ENCODE results near the gene NCAM2.

NCAM2 gene

DNA sequence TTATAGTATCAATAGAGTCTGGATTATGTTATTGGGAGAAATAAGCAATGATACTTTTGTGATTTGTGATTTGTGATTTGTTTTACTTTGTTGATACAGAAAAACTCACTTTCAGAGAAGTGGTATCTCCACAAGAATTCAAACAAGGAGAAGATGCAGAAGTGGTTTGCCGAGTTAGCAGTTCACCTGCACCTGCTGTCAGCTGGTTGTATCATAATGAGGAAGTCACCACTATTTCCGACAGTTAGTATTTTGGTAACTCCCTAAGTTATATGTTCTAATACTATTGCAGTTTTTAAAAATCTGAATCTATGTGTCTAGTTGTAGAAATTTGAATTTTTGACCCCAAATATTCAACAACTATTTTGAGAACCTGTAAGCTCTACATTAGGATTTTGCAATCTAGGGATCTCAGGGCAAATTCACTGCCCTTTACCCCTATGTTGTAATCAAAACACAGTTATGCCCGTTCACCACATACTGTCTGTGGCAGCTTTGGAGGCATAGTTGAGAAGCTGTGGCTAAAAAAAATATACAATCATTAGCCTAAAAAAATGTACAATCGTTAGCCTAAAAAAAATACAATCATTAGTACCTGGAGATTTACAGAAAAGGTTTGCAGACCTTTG, 288.1 kb downstream of the NCAM2 start:
- ChIA-PET CTCF (no interaction called here), POLR2A (interaction anchor here (0.6 kb wide), 1 partner anchor 1337 kb away, joined by 4 read pairs; no protein-coding TSS in a partner anchor)
- WGBS (ENCODE audit: insufficient coverage) = 56% methylated on average over 1 of the region's 4 CpGs
- Histone ChIP-seq H3K4me1 (ENCODE audit: control extremely low read depth in 1 of 4, control insufficient read depth in 4 of 4, insufficient read depth in 4 of 4, low read length in 3 of 4) (no peaks in the 10 kb centered on the region), H3K27ac (ENCODE audit: insufficient read depth in 1 of 2, low read depth in 1 of 2, low read length in 2 of 2, poor library complexity in 1 of 2, severe bottlenecking in 2 of 2) (no peak overlapping the region), H3K9me3 (ENCODE audit: control extremely low read depth in 1 of 5, control insufficient read depth in 4 of 5, insufficient read depth in 2 of 5, low read depth in 1 of 5, low read length in 4 of 5) (no peaks in the 10 kb centered on the region), H3K4me3 (ENCODE audit: control insufficient read depth in 1 of 7, extremely low read depth in 1 of 7, insufficient read depth in 4 of 7, low read depth in 2 of 7, low read length in 6 of 7) (no peak overlapping the region), H3K36me3 (ENCODE audit: control insufficient read depth in 4 of 4, insufficient read depth in 4 of 4, low read length in 3 of 4) (no peaks in the 10 kb centered on the region), H3K27me3 (replicated peaks in 2 of 5; ENCODE audit: control insufficient read depth in 4 of 5, insufficient read depth in 5 of 5, low read length in 4 of 5) (no peaks in the 10 kb centered on the region)
- DNase-seq = peak in 2 of 3 donors; percentile 36 to 41

DNA sequence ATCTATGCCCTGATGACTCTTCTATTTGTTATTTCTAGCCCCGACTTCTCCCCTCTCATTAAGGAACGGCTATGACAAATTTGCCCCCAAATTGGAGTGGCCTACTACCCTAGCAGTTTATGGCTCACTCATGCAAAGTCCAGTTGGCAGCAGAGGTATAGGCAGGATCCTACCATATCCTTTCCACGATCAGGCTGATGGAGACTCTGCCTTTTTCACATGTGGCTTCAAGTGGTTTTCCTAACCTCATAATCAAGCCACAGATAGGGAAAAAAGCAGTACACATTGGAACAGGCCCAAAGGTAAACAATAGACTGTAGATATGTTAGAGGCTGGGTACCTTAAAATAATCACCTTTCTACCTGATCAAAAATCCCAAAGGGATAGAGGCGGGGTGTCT, 292.5 kb downstream of the NCAM2 start:
- ChIA-PET POLR2A (no interaction called here), CTCF (no interaction called here)
- 96% methylated on average over 2 of the region's 4 CpGs for WGBS (ENCODE audit: insufficient coverage)
- Histone ChIP-seq H3K27ac (ENCODE audit: insufficient read depth in 1 of 2, low read depth in 1 of 2, low read length in 2 of 2, poor library complexity in 1 of 2, severe bottlenecking in 2 of 2) (no peak overlapping the region), H3K9me3 (ENCODE audit: control extremely low read depth in 1 of 5, control insufficient read depth in 4 of 5, insufficient read depth in 2 of 5, low read depth in 1 of 5, low read length in 4 of 5) (no peaks in the 10 kb centered on the region), H3K36me3 (ENCODE audit: control insufficient read depth in 4 of 4, insufficient read depth in 4 of 4, low read length in 3 of 4) (no peaks in the 10 kb centered on the region), H3K4me1 (ENCODE audit: control extremely low read depth in 1 of 4, control insufficient read depth in 4 of 4, insufficient read depth in 4 of 4, low read length in 3 of 4) (no peaks in the 10 kb centered on the region), H3K27me3 (replicated peaks in 2 of 5; ENCODE audit: control insufficient read depth in 4 of 5, insufficient read depth in 5 of 5, low read length in 4 of 5) (no peaks in the 10 kb centered on the region), H3K4me3 (ENCODE audit: control insufficient read depth in 1 of 7, extremely low read depth in 1 of 7, insufficient read depth in 4 of 7, low read depth in 2 of 7, low read length in 6 of 7) (no peak overlapping the region)
- DNase-seq = no peak

DNA sequence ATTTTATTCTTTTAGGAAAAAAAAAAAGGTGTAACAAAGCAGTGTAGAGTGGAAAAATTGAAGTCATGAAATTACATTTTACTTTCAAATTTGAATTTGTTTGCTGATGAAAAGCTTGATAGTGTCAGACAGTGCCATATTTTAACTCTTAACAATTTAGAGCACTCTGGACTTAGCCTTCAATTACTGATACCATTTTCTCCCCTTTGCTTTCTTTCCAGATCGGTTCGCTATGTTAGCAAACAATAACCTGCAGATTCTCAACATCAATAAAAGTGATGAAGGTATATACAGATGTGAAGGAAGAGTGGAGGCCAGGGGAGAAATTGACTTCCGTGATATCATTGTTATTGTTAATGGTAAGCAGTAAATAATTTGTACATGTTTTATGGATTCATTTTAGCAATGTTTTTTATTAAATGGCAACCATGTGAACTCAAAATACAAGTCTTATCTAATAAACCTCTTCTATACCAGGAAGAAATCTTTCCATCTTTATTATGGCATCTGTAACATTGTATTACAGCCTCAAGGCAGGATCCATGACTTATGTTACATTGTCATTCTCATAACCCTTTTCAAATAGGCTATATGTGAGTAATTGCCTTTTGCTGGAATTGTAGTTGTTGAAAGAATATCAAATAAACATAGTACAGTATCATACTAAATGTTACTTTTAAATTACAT, 293.8 kb downstream of the NCAM2 start:
- no peak overlapping the region for H3K4me3 ChIP-seq (ENCODE audit: control insufficient read depth in 1 of 7, extremely low read depth in 1 of 7, insufficient read depth in 4 of 7, low read depth in 2 of 7, low read length in 6 of 7)
- H3K9me3 ChIP-seq (ENCODE audit: control extremely low read depth in 1 of 5, control insufficient read depth in 4 of 5, insufficient read depth in 2 of 5, low read depth in 1 of 5, low read length in 4 of 5) = no peaks in the 10 kb centered on the region
- no peaks in the 10 kb centered on the region for H3K27me3 ChIP-seq (replicated peaks in 2 of 5; ENCODE audit: control insufficient read depth in 4 of 5, insufficient read depth in 5 of 5, low read length in 4 of 5)
- CTCF ChIA-PET = no interaction called here
- WGBS (ENCODE audit: insufficient coverage) = no CpG with 5 or more reads among the region's 3 CpGs
- DNase-seq = no peak
- no peaks in the 10 kb centered on the region for H3K4me1 ChIP-seq (ENCODE audit: control extremely low read depth in 1 of 4, control insufficient read depth in 4 of 4, insufficient read depth in 4 of 4, low read length in 3 of 4)
- POLR2A ChIA-PET = no interaction called here
- no peak overlapping the region for H3K27ac ChIP-seq (ENCODE audit: insufficient read depth in 1 of 2, low read depth in 1 of 2, low read length in 2 of 2, poor library complexity in 1 of 2, severe bottlenecking in 2 of 2)
- no peaks in the 10 kb centered on the region for H3K36me3 ChIP-seq (ENCODE audit: control insufficient read depth in 4 of 4, insufficient read depth in 4 of 4, low read length in 3 of 4)

DNA sequence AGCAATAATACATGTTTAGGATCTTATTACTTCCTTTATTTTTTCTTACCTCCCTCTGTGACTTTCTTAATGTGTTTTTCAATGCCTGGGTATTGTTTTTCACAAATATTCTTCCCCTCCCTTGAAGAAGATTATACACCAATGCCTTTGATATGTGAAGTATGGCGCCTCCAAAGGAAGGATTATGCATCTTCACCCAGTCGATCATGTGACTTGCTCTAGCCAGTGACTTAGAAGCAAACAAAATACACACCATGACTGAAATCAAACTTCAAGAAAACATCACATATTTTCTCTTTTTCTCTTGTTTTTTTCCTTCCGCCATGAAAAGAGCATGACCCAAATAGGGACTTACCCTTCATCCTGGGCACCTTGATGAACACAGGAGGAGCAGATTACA, 297.1 kb downstream of the NCAM2 start:
- ChIA-PET CTCF (no interaction called here), POLR2A (no interaction called here)
- H3K36me3 ChIP-seq (ENCODE audit: control insufficient read depth in 4 of 4, insufficient read depth in 4 of 4, low read length in 3 of 4) = no peaks in the 10 kb centered on the region
- H3K4me1 ChIP-seq (ENCODE audit: control extremely low read depth in 1 of 4, control insufficient read depth in 4 of 4, insufficient read depth in 4 of 4, low read length in 3 of 4) = no peaks in the 10 kb centered on the region
- no peaks in the 10 kb centered on the region for H3K9me3 ChIP-seq (ENCODE audit: control extremely low read depth in 1 of 5, control insufficient read depth in 4 of 5, insufficient read depth in 2 of 5, low read depth in 1 of 5, low read length in 4 of 5)
- H3K27me3 ChIP-seq (replicated peaks in 2 of 5; ENCODE audit: control insufficient read depth in 4 of 5, insufficient read depth in 5 of 5, low read length in 4 of 5) = no peaks in the 10 kb centered on the region
- no peak for DNase-seq
- no peak overlapping the region for H3K4me3 ChIP-seq (ENCODE audit: control insufficient read depth in 1 of 7, extremely low read depth in 1 of 7, insufficient read depth in 4 of 7, low read depth in 2 of 7, low read length in 6 of 7)
- WGBS (ENCODE audit: insufficient coverage) = 94% methylated on average over 2 of the region's 3 CpGs
- H3K27ac ChIP-seq (ENCODE audit: insufficient read depth in 1 of 2, low read depth in 1 of 2, low read length in 2 of 2, poor library complexity in 1 of 2, severe bottlenecking in 2 of 2) = no peak overlapping the region

DNA sequence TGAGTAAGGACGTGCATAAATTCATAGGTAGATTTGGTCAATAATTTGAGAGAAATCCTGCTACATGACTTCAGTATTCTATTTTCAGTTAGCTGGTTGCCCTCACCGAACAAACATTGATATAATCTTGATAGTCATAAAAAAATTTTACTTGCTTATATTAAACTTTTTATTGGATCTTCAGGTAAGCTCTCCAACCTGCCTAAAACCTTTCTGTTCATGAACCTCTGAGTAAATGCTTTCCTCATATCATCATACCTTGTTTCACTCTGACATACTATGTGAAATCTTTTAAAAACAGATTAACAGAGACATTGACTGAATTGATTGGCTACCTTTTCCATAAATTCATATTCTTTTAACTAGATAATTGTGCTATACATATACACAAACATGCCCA, 299.0 kb downstream of the NCAM2 start:
- POLR2A ChIA-PET = no interaction called here
- Histone ChIP-seq H3K4me3 (ENCODE audit: control insufficient read depth in 1 of 7, extremely low read depth in 1 of 7, insufficient read depth in 4 of 7, low read depth in 2 of 7, low read length in 6 of 7) (no peak overlapping the region), H3K4me1 (ENCODE audit: control extremely low read depth in 1 of 4, control insufficient read depth in 4 of 4, insufficient read depth in 4 of 4, low read length in 3 of 4) (no peaks in the 10 kb centered on the region), H3K36me3 (ENCODE audit: control insufficient read depth in 4 of 4, insufficient read depth in 4 of 4, low read length in 3 of 4) (no peaks in the 10 kb centered on the region), H3K9me3 (ENCODE audit: control extremely low read depth in 1 of 5, control insufficient read depth in 4 of 5, insufficient read depth in 2 of 5, low read depth in 1 of 5, low read length in 4 of 5) (no peaks in the 10 kb centered on the region), H3K27ac (ENCODE audit: insufficient read depth in 1 of 2, low read depth in 1 of 2, low read length in 2 of 2, poor library complexity in 1 of 2, severe bottlenecking in 2 of 2) (no peak overlapping the region), H3K27me3 (replicated peaks in 2 of 5; ENCODE audit: control insufficient read depth in 4 of 5, insufficient read depth in 5 of 5, low read length in 4 of 5) (no peaks in the 10 kb centered on the region)
- CTCF ChIA-PET = no interaction called here
- WGBS (ENCODE audit: insufficient coverage) = no CpG with 5 or more reads among the region's 2 CpGs
- DNase-seq = no peak

DNA sequence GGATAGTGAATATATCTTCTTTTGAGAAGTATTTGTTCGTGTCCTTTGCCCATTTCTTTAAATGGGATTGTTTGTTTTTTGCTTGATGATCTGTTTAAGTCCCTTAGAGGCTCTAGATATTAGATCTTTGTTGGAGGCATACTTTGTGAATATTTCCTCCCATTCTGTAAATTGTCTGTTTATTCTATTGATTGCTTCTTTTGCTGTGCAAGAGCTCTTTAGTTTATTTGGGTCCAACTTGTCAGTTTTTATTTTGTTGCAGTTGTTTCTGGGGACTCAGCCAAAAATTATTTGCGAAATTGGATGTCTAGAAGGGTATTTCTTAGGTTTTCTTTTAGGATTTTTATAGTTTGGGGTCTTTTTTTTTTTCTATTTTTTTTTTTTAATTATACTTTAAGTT, 302.8 kb downstream of the NCAM2 start:
- H3K27me3 ChIP-seq (replicated peaks in 2 of 5; ENCODE audit: control insufficient read depth in 4 of 5, insufficient read depth in 5 of 5, low read length in 4 of 5) = no peaks in the 10 kb centered on the region
- ChIA-PET CTCF (no interaction called here), POLR2A (no interaction called here)
- WGBS (ENCODE audit: insufficient coverage) = no CpG with 5 or more reads among the region's 2 CpGs
- no peak overlapping the region for H3K4me3 ChIP-seq (ENCODE audit: control insufficient read depth in 1 of 7, extremely low read depth in 1 of 7, insufficient read depth in 4 of 7, low read depth in 2 of 7, low read length in 6 of 7)
- H3K36me3 ChIP-seq (ENCODE audit: control insufficient read depth in 4 of 4, insufficient read depth in 4 of 4, low read length in 3 of 4) = no peaks in the 10 kb centered on the region
- no peak overlapping the region for H3K27ac ChIP-seq (ENCODE audit: insufficient read depth in 1 of 2, low read depth in 1 of 2, low read length in 2 of 2, poor library complexity in 1 of 2, severe bottlenecking in 2 of 2)
- H3K4me1 ChIP-seq (ENCODE audit: control extremely low read depth in 1 of 4, control insufficient read depth in 4 of 4, insufficient read depth in 4 of 4, low read length in 3 of 4) = no peaks in the 10 kb centered on the region
- no peaks in the 10 kb centered on the region for H3K9me3 ChIP-seq (ENCODE audit: control extremely low read depth in 1 of 5, control insufficient read depth in 4 of 5, insufficient read depth in 2 of 5, low read depth in 1 of 5, low read length in 4 of 5)
- no peak for DNase-seq

DNA sequence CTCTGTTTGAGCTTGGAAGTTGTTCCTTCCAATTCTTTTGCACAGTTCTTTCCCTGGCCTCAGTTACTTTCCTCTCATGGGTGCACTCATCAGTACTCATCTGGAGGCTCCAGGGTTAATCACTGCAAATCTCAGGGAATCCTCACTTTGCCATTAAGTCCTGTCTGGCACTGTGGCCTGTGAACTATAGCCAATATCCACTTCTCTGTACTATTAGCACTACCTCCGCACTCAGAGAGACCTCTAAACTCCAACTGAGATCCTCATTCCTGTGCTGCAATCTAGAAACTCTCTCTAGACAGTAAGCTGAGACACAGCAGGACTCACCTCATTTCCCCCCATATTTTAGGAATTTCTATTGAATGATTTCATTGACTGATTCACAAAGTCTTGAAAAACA, 311.3 kb downstream of the NCAM2 start:
- Histone ChIP-seq H3K4me3 (ENCODE audit: control insufficient read depth in 1 of 7, extremely low read depth in 1 of 7, insufficient read depth in 4 of 7, low read depth in 2 of 7, low read length in 6 of 7) (no peak overlapping the region), H3K27me3 (replicated peaks in 2 of 5; ENCODE audit: control insufficient read depth in 4 of 5, insufficient read depth in 5 of 5, low read length in 4 of 5) (no peaks in the 10 kb centered on the region), H3K36me3 (ENCODE audit: control insufficient read depth in 4 of 4, insufficient read depth in 4 of 4, low read length in 3 of 4) (no peaks in the 10 kb centered on the region), H3K4me1 (ENCODE audit: control extremely low read depth in 1 of 4, control insufficient read depth in 4 of 4, insufficient read depth in 4 of 4, low read length in 3 of 4) (no peaks in the 10 kb centered on the region), H3K9me3 (ENCODE audit: control extremely low read depth in 1 of 5, control insufficient read depth in 4 of 5, insufficient read depth in 2 of 5, low read depth in 1 of 5, low read length in 4 of 5) (no peaks in the 10 kb centered on the region), H3K27ac (ENCODE audit: insufficient read depth in 1 of 2, low read depth in 1 of 2, low read length in 2 of 2, poor library complexity in 1 of 2, severe bottlenecking in 2 of 2) (no peak overlapping the region)
- WGBS (ENCODE audit: insufficient coverage) = 100% methylated on average over 1 of the region's 1 CpG
- ChIA-PET CTCF (interaction anchor here (0.5 kb wide), 1 partner anchor 251 kb away, joined by 3 read pairs; no protein-coding TSS in a partner anchor), POLR2A (no interaction called here)
- no peak for DNase-seq
